PFSK-1 (cell line): ENCODE data around the gene PAPSS1.

Experiments used
- FOXP2 ChIP-seq: optimal IDR thresholded peaks from 2 replicates; pipeline ENCODE3; 2011; ENCODE audit warnings: borderline replicate concordance, control low read depth, inconsistent platforms; ENCODE audit not compliant: insufficient read depth; ENCODE audit errors: extremely low read length, extremely low read depth
- POLR2AphosphoS5 ChIP-seq: IDR thresholded peaks from 2 replicates; pipeline ENCODE4 v1.6.1; 2012; ENCODE audit warnings: low read depth, mild to moderate bottlenecking, control low read depth, low read length, moderate library complexity
- REST ChIP-seq, 2 experiments: IDR thresholded peaks; 2 replicates each; pipeline versions ENCODE4 v1.6.1 to v1.8.0; 2011 to 2012; ENCODE audit warnings: low read depth in 2 of 2, low read length in 2 of 2, control low read depth in 1 of 2, inconsistent platforms in 1 of 2, mild to moderate bottlenecking in 1 of 2, moderate library complexity in 1 of 2; ENCODE audit not compliant: insufficient read depth in 1 of 2
- SIN3A ChIP-seq: IDR thresholded peaks from 2 replicates; pipeline ENCODE4 v1.6.1; 2012; ENCODE audit warnings: mild to moderate bottlenecking, low read length, moderate library complexity, borderline replicate concordance; ENCODE audit not compliant: insufficient read depth
- TAF1 ChIP-seq: IDR thresholded peaks from 2 replicates; pipeline ENCODE4 v1.6.1; 2012; ENCODE audit warnings: low read length, control low read depth, borderline replicate concordance; ENCODE audit not compliant: insufficient read depth

PAPSS1 gene

GRCh38 chr4:107708225-107708624 is 11.8 kb downstream of the PAPSS1 start:
- TF ChIP-seq TAF1 (no peak), FOXP2 (no peak), POLR2AphosphoS5 (no peak), REST (IDR thresholded peaks at IDR 0.05; ENCODE audit: insufficient read depth in 1 of 2, low read depth in 2 of 2, low read length in 2 of 2) (no peak)

GRCh38 chr4:107705742-107706556 is 14.1 kb downstream of the PAPSS1 start:
- TF ChIP-seq FOXP2 (no peak), POLR2AphosphoS5 (no peak), SIN3A (no peak), TAF1 (no peak), REST (IDR thresholded peaks at IDR 0.05; ENCODE audit: insufficient read depth in 1 of 2, low read depth in 2 of 2, low read length in 2 of 2) (no peak)

GRCh38 chr4:107701565-107701964 is 18.5 kb downstream of the PAPSS1 start:
- TF ChIP-seq REST (IDR thresholded peaks at IDR 0.05; ENCODE audit: insufficient read depth in 1 of 2, low read depth in 2 of 2, low read length in 2 of 2) (no peak), SIN3A (no peak), TAF1 (no peak), POLR2AphosphoS5 (no peak), FOXP2 (no peak)

GRCh38 chr4:107699466-107700206 is 20.4 kb downstream of the PAPSS1 start:
- TF ChIP-seq TAF1 (no peak), SIN3A (no peak), POLR2AphosphoS5 (no peak), REST (IDR thresholded peaks at IDR 0.05; ENCODE audit: insufficient read depth in 1 of 2, low read depth in 2 of 2, low read length in 2 of 2) (no peak), FOXP2 (no peak)
